PC-9 (cell line): ENCODE results near the gene CIT. TPM values are rescaled to one million over a fixed set of nuclear protein-coding genes. Genes with fewer than 3 reads are reported as not detected.

Source experiments
- BruUV-seq: library from RNA; stranded (reverse); fragments of 400-500 nt; replicated peaks from 2 replicates; lab custom pipeline; 2021; lab: Mats Ljungman, UMichigan
- CTCF ChIA-PET: fragments of 300-600 bp; sonication (Branson Sonifier 250); formaldehyde crosslinking; loops from one replicate; lab custom pipeline; 2022; ENCODE audit warnings: antibody characterized with exemption; lab: Charles Lee
- POLR2A ChIA-PET: fragments of 300-600 bp; sonication (Branson Sonifier 250); formaldehyde crosslinking; loops from one replicate; lab custom pipeline; 2022; ENCODE audit warnings: antibody characterized with exemption; ENCODE audit not compliant: unreplicated experiment; lab: Charles Lee
- DNase-seq, 2 experiments: peaks; one replicate each; pipeline versions ENCODE4 v3.0.0 to v3.0.0-alpha.2; 2015 to 2022; ENCODE audit warnings: mixed read lengths in 1 of 2
- H2AFZ ChIP-seq: fragments of 200-600 bp; sonication (generic); 2 replicates; pipeline ENCODE4 v1.8.1; 2017; ENCODE audit warnings: antibody characterized with exemption
- H3F3A ChIP-seq: fragments of 200-600 bp; sonication (generic); 2 replicates; pipeline ENCODE4 v1.8.1; 2017; ENCODE audit warnings: antibody characterized with exemption, mild to moderate bottlenecking, low read depth; ENCODE audit not compliant: insufficient read depth
- H3K27ac ChIP-seq: fragments of 200-600 bp; sonication (generic); 2 replicates; pipeline ENCODE4 v1.6.1; 2016; ENCODE audit warnings: mixed run types
- H3K27me3 ChIP-seq: fragments of 200-600 bp; sonication (generic); 2 replicates; pipeline ENCODE4 v1.6.1; 2016; ENCODE audit warnings: low read depth, mixed run types; ENCODE audit not compliant: insufficient read depth
- H3K36me3 ChIP-seq: fragments of 200-600 bp; sonication (generic); 2 replicates; pipeline ENCODE4 v1.6.1; 2016; ENCODE audit warnings: low read depth, mixed run types
- H3K4me1 ChIP-seq: fragments of 200-600 bp; sonication (generic); replicated peaks from 2 replicates; pipeline ENCODE4 v1.6.1; 2016; ENCODE audit warnings: mixed run types; ENCODE audit not compliant: insufficient read depth
- H3K4me2 ChIP-seq: fragments of 200-600 bp; sonication (generic); 2 replicates; pipeline ENCODE4 v1.6.1; 2017; ENCODE audit warnings: mixed run types
- H3K4me3 ChIP-seq: fragments of 200-600 bp; sonication (generic); 2 replicates; pipeline ENCODE4 v1.6.1; 2016; ENCODE audit warnings: mixed run types
- H3K79me2 ChIP-seq: fragments of 200-600 bp; sonication (generic); 2 replicates; pipeline ENCODE4 v1.6.1; 2017; ENCODE audit warnings: low read depth, mixed run types
- H3K9me2 ChIP-seq: fragments of 200-600 bp; sonication (generic); 2 replicates; pipeline ENCODE4 v1.8.1; 2017; ENCODE audit warnings: mild to moderate bottlenecking; ENCODE audit not compliant: insufficient read depth
- H3K9me3 ChIP-seq: fragments of 200-600 bp; sonication (generic); 2 replicates; pipeline ENCODE4 v1.8.1; 2016; ENCODE audit warnings: low read depth; ENCODE audit not compliant: insufficient read depth
- H4K20me1 ChIP-seq: fragments of 200-600 bp; sonication (generic); 2 replicates; pipeline ENCODE4 v1.8.1; 2017; ENCODE audit not compliant: insufficient read depth
- CTCF ChIP-seq: fragments of 200-600 bp; sonication (generic); conservative IDR thresholded peaks from 2 replicates; pipeline ENCODE4 v1.6.1; 2017; ENCODE audit warnings: mixed run types, antibody characterized with exemption, mild to moderate bottlenecking, moderate library complexity
- EZH2 ChIP-seq: fragments of 200-600 bp; sonication (generic); IDR thresholded peaks from 2 replicates; pipeline ENCODE4 v1.8.0; 2017; ENCODE audit warnings: antibody characterized with exemption, low read depth
- intact Hi-C: fragments of 100-400 bp; cut with micrococcal nuclease; formaldehyde crosslinking; loops from one replicate; pipeline ENCODE4 v1.10.0; 2022; ENCODE audit not compliant: unreplicated experiment
- total RNA-seq: library from RNA; stranded (reverse); gene quantifications from 2 replicates; pipeline ENCODE4 v1.2.3, GENCODE V29; 2021

CIT gene
- total RNA-seq, 1 experiment from 2014 or later, result 81.8 TPM

DNA sequence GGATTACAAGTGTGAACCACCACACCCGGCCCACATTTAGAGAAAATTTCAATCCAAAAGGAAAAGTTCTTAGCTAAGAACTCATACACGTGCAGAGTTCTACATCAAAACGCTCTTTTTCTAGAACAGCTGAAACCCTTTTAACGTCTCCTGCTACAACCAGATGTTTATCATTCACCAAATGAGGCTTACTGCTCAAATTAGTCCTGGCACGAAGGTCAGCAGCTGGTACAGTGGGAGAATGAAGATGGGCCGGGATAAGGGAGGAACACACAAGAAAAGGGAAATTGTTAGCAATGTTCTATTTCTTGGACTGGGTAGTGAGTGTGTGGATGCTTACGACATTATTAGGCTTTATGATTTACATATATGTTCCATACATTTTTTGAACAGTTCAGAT lies 171.9 kb downstream of the CIT start:
- DNase-seq, result no peak
- POLR2A ChIA-PET, result no interaction called here
- Histone ChIP-seq H3K9me2 (no peaks in the 10 kb centered on the region), H3K36me3 (no peaks in the 10 kb centered on the region), H3K4me3 (no peak overlapping the region), H3K9me3 (no peaks in the 10 kb centered on the region), H3F3A (no peaks in the 10 kb centered on the region), H3K79me2 (no peaks in the 10 kb centered on the region), H3K27ac (no peak overlapping the region), H3K4me1 (no peaks in the 10 kb centered on the region), H4K20me1 (no peaks in the 10 kb centered on the region), H3K27me3 (no peaks in the 10 kb centered on the region), H3K4me2 (no peak overlapping the region), H2AFZ (no peak overlapping the region)
- CTCF ChIA-PET, result no interaction called here
- TF ChIP-seq CTCF (no peak), EZH2 (no peak)
- intact Hi-C loops, result no loop called here
- BruUV-seq, result no TSS peak

DNA sequence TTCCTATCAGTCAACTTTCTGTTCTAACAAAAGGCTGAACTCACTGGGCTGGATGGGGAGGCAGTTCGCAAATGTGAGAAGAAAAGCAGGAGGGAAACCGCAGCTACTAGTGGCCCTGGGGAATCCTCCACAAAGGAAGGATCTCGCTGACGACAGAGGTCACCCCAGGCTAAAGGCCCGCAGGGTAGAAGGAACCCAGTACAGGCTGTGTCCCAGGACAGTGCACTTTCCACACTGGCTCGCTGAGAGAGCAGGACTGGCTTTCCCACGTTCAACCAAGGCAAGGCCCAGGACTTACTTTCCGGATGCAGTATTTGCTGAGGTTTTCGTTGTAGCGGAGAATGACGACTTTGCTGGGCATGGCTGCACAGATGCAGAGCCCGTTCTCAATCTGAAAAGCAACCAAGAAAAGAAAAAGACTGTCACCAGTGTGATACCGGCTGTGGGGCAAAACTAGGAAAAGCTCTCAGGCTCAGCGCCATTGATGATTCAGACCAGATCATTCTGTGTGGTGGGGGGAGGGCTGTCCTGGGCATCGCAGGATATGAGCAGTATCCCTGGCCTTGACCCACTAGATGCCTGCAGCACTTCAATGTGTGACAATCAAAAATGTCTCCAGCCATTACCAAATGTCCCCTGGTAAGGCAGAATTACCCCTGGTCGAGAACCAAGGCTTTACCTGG lies 172.9 kb downstream of the CIT start:
- intact Hi-C loops, result no loop called here
- H3K4me2 ChIP-seq, result no peak overlapping the region
- no peak for DNase-seq
- no peak overlapping the region for H2AFZ ChIP-seq
- TF ChIP-seq CTCF (no peak), EZH2 (no peak)
- no TSS peak for BruUV-seq
- no peak overlapping the region for H3K27ac ChIP-seq
- H3K9me3 ChIP-seq, result no peaks in the 10 kb centered on the region
- no peaks in the 10 kb centered on the region for H3K27me3 ChIP-seq
- H3K79me2 ChIP-seq, result no peaks in the 10 kb centered on the region
- H3K9me2 ChIP-seq, result no peaks in the 10 kb centered on the region
- CTCF ChIA-PET, result no interaction called here
- no peak overlapping the region for H3K4me3 ChIP-seq
- no peaks in the 10 kb centered on the region for H4K20me1 ChIP-seq
- no peaks in the 10 kb centered on the region for H3K36me3 ChIP-seq
- POLR2A ChIA-PET, result no interaction called here
- no peaks in the 10 kb centered on the region for H3F3A ChIP-seq
- no peaks in the 10 kb centered on the region for H3K4me1 ChIP-seq

DNA sequence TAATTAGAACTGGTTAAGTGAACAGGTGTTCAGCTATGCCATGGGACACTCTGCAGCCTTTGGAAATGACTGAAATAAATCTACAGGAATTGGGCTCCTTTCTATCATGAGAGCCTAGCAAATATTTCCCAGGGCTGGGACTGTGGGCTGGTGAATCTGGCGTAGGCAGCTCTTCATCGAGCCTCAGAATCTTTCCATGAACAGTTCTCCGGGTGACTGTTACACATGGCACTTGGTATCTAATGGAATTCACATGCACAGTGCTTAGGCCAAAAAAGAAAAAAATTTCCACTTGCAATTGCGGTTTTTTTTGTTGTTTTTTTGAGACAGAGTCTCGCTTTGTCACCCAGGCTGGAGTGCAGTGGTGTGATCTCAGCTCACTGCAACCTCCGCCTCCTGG lies 177.0 kb downstream of the CIT start:
- intact Hi-C loops, result no loop called here
- Histone ChIP-seq H3K27ac (no peak overlapping the region), H3K4me2 (no peak overlapping the region), H3K27me3 (no peaks in the 10 kb centered on the region), H2AFZ (no peak overlapping the region), H3K4me3 (no peak overlapping the region), H3K79me2 (no peaks in the 10 kb centered on the region), H3K9me3 (no peaks in the 10 kb centered on the region), H4K20me1 (no peaks in the 10 kb centered on the region), H3K36me3 (no peaks in the 10 kb centered on the region), H3K4me1 (no peaks in the 10 kb centered on the region), H3F3A (no peaks in the 10 kb centered on the region), H3K9me2 (no peaks in the 10 kb centered on the region)
- DNase-seq, result no peak
- no TSS peak for BruUV-seq
- ChIA-PET POLR2A (no interaction called here), CTCF (no interaction called here)
- TF ChIP-seq CTCF (no peak), EZH2 (no peak)
